GM12878 (cell line): ENCODE data around the gene FAM151A. TPM values are rescaled to one million over a fixed set of nuclear protein-coding genes. Genes with fewer than 3 reads are reported as not detected.

Experiments used
- ATAC-seq: fragments of 200-7000 bp; cut with Tn5 transposase; 3 replicates; pipeline ENCODE4 v1.9.1; 2020; ENCODE audit warnings: mild to moderate bottlenecking, moderate library complexity
- BruUV-seq: library from RNA; stranded (reverse); fragments of 400-500 nt; replicated peaks from 2 replicates; lab custom pipeline; 2021; lab: Mats Ljungman, UMichigan
- CTCF ChIA-PET: fragments of 300-600 bp; sonication (Branson Sonifier 250); formaldehyde crosslinking; extraction: SDS; loops from one replicate; lab custom pipeline; 2021; ENCODE audit warnings: inconsistent platforms; lab: Yijun Ruan, JAX
- POLR2A ChIA-PET: fragments of 350-600 bp; formaldehyde crosslinking; extraction: SDS; loops from one replicate; lab custom pipeline; 2021; ENCODE audit warnings: inconsistent platforms; lab: Charles Lee
- RAD21 ChIA-PET: fragments of 300-600 bp; sonication (Branson Sonifier 250); formaldehyde crosslinking; loops from one replicate; lab custom pipeline; 2023; ENCODE audit warnings: antibody characterized with exemption; ENCODE audit not compliant: unreplicated experiment; lab: Charles Lee
- SMC1A ChIA-PET: fragments of 300-600 bp; sonication (Branson Sonifier 250); formaldehyde crosslinking; loops from one replicate; lab custom pipeline; 2023; ENCODE audit not compliant: unreplicated experiment, uncharacterized antibody; lab: Charles Lee
- DNase-seq: peaks from one replicate; pipeline ENCODE4 v3.0.0-alpha.2; 2011; ENCODE audit warnings: low read depth, low spot score
- FAIRE-seq: peaks from 3 replicates; lab custom pipeline; 2011; peaks lifted over from hg19 to GRCh38; lab: Jason Lieb, UNC
- H2AFZ ChIP-seq: 2 replicates; pipeline ENCODE4 v1.6.0; 2011; ENCODE audit warnings: low read depth, low read length, control low read depth; ENCODE audit not compliant: control insufficient read depth
- H3K27ac ChIP-seq: 2 replicates; pipeline ENCODE4 v1.5.1; 2011; ENCODE audit warnings: control low read depth; ENCODE audit not compliant: control insufficient read depth, insufficient read depth
- H3K27me3 ChIP-seq, 2 experiments: replicated peaks in 1 of 2; 2 replicates each; pipeline versions ENCODE4 v1.6.0 to v1.6.1; 2011; ENCODE audit warnings: low read length in 1 of 2; ENCODE audit not compliant: control insufficient read depth in 2 of 2, insufficient read depth in 2 of 2
- H3K36me3 ChIP-seq, 2 experiments: 2 replicates each; pipeline ENCODE4 v1.5.1; 2011; ENCODE audit warnings: low read length in 1 of 2; ENCODE audit not compliant: control insufficient read depth in 2 of 2, insufficient read depth in 2 of 2
- H3K4me1 ChIP-seq: 2 replicates; pipeline ENCODE4 v1.6.1; 2011; ENCODE audit warnings: mild to moderate bottlenecking, low read length, moderate library complexity, mixed read lengths; ENCODE audit not compliant: control insufficient read depth, insufficient read depth
- H3K4me2 ChIP-seq: 2 replicates; pipeline ENCODE4 v1.6.0; 2011; ENCODE audit warnings: control low read depth; ENCODE audit not compliant: control insufficient read depth, insufficient read depth
- H3K4me3 ChIP-seq: fragments of 200-600 bp; sonication (generic); 2 replicates; pipeline ENCODE4 v1.5.1; 2016
- H3K79me2 ChIP-seq: 2 replicates; pipeline ENCODE4 v1.6.0; 2011; ENCODE audit warnings: low read length; ENCODE audit not compliant: control insufficient read depth, insufficient read depth
- H3K9ac ChIP-seq: 2 replicates; pipeline ENCODE4 v1.8.0; 2011; ENCODE audit warnings: low read length, control low read depth, mixed read lengths; ENCODE audit not compliant: control insufficient read depth, insufficient read depth
- H3K9me3 ChIP-seq: replicated peaks from 3 replicates; pipeline ENCODE4 v1.5.1; 2011; ENCODE audit warnings: mild to moderate bottlenecking, low read length; ENCODE audit not compliant: control insufficient read depth, insufficient read depth
- H4K20me1 ChIP-seq: 2 replicates; pipeline ENCODE4 v1.6.0; 2011; ENCODE audit not compliant: control insufficient read depth, insufficient read depth
- CEBPZ ChIP-seq: fragments of 150-350 bp; IDR thresholded peaks from 2 replicates; pipeline ENCODE4 v1.6.1; 2016; ENCODE audit warnings: low read depth, low read length
- CHD1 ChIP-seq: IDR thresholded peaks from 2 replicates; pipeline ENCODE4 v1.6.1; 2012; ENCODE audit warnings: low read depth, low read length, improper control_type of control experiment
- FOXM1 ChIP-seq: IDR thresholded peaks from 2 replicates; pipeline ENCODE4 v1.6.1; 2012; ENCODE audit warnings: low read depth, mild to moderate bottlenecking, inconsistent platforms, low read length, moderate library complexity
- HCFC1 ChIP-seq: fragments of 150-350 bp; IDR thresholded peaks from 2 replicates; pipeline ENCODE4 v1.6.1; 2014; ENCODE audit warnings: low read length
- NBN ChIP-seq: fragments of 450-650 bp; IDR thresholded peaks from 2 replicates; pipeline ENCODE4 v1.6.1; 2016
- POLR2A ChIP-seq: IDR thresholded peaks from 2 replicates; pipeline ENCODE4 v1.6.1; 2011; ENCODE audit warnings: low read depth, mild to moderate bottlenecking, low read length
- WGBS: methylation state at CpG from one replicate; pipeline ENCODE4 v1.1.6; 2016; ENCODE audit warnings: low lambda C conversion rate; ENCODE audit not compliant: insufficient replicate concordance, insufficient coverage; ENCODE audit errors: missing lambda C conversion rate; 5-methylcytosine and 5-hydroxymethylcytosine counted together
- in situ Hi-C: fragments of 300-500 bp; cut with MboI; formaldehyde crosslinking; loops from 9 replicates; pipeline ENCODE4 v1.14.3; 2018; ENCODE audit warnings: mixed read lengths
- intact Hi-C: fragments of 100-400 bp; cut with micrococcal nuclease; formaldehyde crosslinking; loops from one replicate; pipeline ENCODE4 v1.14.2; 2022; ENCODE audit not compliant: unreplicated experiment
- polyA plus RNA-seq, 11 experiments: library from polyadenylated mRNA; depleted of rRNA in 4 of 11; unstranded in 6 of 11; stranded (reverse) in 5 of 11; fragments of >200 nt; fragmentation: Nextera tagmentation in 4 of 11; fragmentation: Illumina TruSeq in 1 of 11; extraction: Ambion mirVana in 4 of 11; extraction: Trizol in 1 of 11; gene quantifications; 1 replicate in 1 of 11; 2 replicates in 10 of 11; pipeline versions ENCODE4 v1.2.1 to v1.2.3, GENCODE V29; 2011 to 2016; ENCODE audit warnings: inconsistent platforms in 2 of 11, missing spikeins in 2 of 11, low read depth in 1 of 11
- total RNA-seq, 4 experiments: library from RNA; depleted of rRNA in 3 of 4; stranded (reverse); fragments of >200 nt in 3 of 4; fragmentation: Illumina TruSeq in 1 of 4; extraction: Trizol in 1 of 4; gene quantifications; 2 replicates each; pipeline versions ENCODE4 v1.2.1 to v1.2.3, GENCODE V29; 2013 to 2021
- TF ChIP-seq, protein P1 (sequence below): fragments of 450-650 bp; IDR thresholded peaks from 2 replicates; pipeline ENCODE4 v1.6.1; 2016; ENCODE audit warnings: mild to moderate bottlenecking

The FAM151A gene
- total and polyA plus RNA-seq, 10 of the 15 experiments (the other 5 are each of a cell fraction or from before 2014, with no cell fraction given), result 0.09 to 0.34 (median 0.14) TPM; not detected in 5

GRCh38 chr1:54595956-54596498, 27.3 kb downstream of the FAM151A start:
- BruUV-seq, result no TSS peak
- Histone ChIP-seq H3K9ac (no peak overlapping the region), H3K36me3 (no peaks in the 10 kb centered on the region), H3K4me3 (no peak overlapping the region), H3K4me1 (no peaks in the 10 kb centered on the region), H3K9me3 (no peaks in the 10 kb centered on the region), H3K4me2 (no peak overlapping the region), H4K20me1 (no peaks in the 10 kb centered on the region), H2AFZ (no peak overlapping the region), H3K79me2 (no peaks in the 10 kb centered on the region), H3K27ac (no peak overlapping the region), H3K27me3 (no peaks in the 10 kb centered on the region)
- ChIA-PET POLR2A (no interaction called here), RAD21 (no interaction called here), CTCF (no interaction called here), SMC1A (no interaction called here)
- DNase-seq (no peak), FAIRE-seq (no peak), ATAC-seq (no peak)
- intact Hi-C loops (no loop called here), in situ Hi-C loops (no loop called here)
- TF ChIP-seq HCFC1 (no peak), FOXM1 (no peak), NBN (no peak), CEBPZ (no peak), POLR2A (no peak), CHD1 (no peak)
- TF ChIP-seq, protein P1, sequence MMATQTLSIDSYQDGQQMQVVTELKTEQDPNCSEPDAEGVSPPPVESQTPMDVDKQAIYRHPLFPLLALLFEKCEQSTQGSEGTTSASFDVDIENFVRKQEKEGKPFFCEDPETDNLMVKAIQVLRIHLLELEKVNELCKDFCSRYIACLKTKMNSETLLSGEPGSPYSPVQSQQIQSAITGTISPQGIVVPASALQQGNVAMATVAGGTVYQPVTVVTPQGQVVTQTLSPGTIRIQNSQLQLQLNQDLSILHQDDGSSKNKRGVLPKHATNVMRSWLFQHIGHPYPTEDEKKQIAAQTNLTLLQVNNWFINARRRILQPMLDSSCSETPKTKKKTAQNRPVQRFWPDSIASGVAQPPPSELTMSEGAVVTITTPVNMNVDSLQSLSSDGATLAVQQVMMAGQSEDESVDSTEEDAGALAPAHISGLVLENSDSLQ, result no peak
- WGBS, result 44% methylated on average over 3 of the region's 3 CpGs
